ENCODE measurements around the gene PREP. TPM values are rescaled to one million over a fixed set of nuclear protein-coding genes. Genes with fewer than 3 reads are reported as not detected.

Gene PREP
- total RNA-seq, 1 experiment from 2014 or later, result 51.6 TPM

GRCh38 chr6:105401247-105402089 lies 1.4 kb downstream of the PREP start:
- in situ Hi-C loops (cut with HindIII; ENCODE audit: low pct_unique_long_range_greater_than_20kb, low sequenced_read_pairs), result no loop called here
- DNase-seq (ENCODE audit: low read depth, low spot score), result no peak

GRCh38 chr6:105400501-105400900 lies 2.4 kb downstream of the PREP start:
- in situ Hi-C loops (cut with HindIII; ENCODE audit: low pct_unique_long_range_greater_than_20kb, low sequenced_read_pairs), result no loop called here

DNA sequence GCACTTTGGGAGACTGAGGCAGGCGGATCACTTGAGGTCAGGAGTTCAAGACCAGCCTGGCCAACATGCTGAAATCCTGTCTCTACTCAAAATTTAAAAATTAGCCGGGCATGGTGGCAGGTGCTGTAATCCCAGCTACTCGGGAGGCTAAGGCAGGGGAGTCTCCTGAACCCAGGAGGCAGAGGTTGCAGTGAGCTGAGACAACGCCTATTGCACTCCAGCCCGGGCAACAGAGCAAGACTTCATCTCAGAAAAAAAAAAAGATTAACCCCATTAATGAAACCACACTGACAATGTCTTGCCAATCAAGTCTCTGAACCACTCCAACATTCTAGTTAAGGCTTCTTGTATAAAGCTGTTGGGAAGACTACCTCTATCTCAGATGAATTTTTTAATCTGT lies 4.0 kb downstream of the PREP start:
- in situ Hi-C loops (cut with HindIII; ENCODE audit: low pct_unique_long_range_greater_than_20kb, low sequenced_read_pairs), result no loop called here

More at GRCh38 chr6:105400501-105400900, 2.4 kb downstream of the PREP start:
- no peak for DNase-seq (ENCODE audit: low read depth, low spot score)

DNA sequence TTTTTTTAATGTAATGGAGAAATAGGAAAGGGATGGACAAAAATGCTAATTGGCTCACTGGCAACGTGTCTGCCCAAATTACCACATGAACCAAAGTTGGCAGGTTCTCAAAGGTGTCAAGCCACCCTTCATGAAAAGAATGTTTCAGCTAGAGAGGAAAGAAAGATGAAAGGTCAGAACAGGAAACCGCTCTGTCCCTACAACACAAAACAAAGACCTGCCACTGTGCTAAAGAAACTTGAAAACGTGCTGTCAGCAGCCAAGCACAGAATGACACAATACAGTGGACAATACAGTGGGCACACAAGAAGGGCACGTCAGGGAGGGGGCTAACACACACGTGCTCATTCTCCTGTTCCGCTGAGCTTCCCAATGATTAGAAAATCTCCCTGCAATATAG lies 4.9 kb downstream of the PREP start:
- in situ Hi-C loops (cut with HindIII; ENCODE audit: low pct_unique_long_range_greater_than_20kb, low sequenced_read_pairs), result no loop called here
- DNase-seq (ENCODE audit: low read depth, low spot score), result peak; percentile 29

More for the DNA sequence above, 4.0 kb downstream of the PREP start:
- DNase-seq (ENCODE audit: low read depth, low spot score), result no peak

GRCh38 chr6:105391705-105392104 lies 11.2 kb downstream of the PREP start:
- in situ Hi-C loops (cut with HindIII; ENCODE audit: low pct_unique_long_range_greater_than_20kb, low sequenced_read_pairs), result no loop called here
- DNase-seq (ENCODE audit: low read depth, low spot score), result no peak

DNA sequence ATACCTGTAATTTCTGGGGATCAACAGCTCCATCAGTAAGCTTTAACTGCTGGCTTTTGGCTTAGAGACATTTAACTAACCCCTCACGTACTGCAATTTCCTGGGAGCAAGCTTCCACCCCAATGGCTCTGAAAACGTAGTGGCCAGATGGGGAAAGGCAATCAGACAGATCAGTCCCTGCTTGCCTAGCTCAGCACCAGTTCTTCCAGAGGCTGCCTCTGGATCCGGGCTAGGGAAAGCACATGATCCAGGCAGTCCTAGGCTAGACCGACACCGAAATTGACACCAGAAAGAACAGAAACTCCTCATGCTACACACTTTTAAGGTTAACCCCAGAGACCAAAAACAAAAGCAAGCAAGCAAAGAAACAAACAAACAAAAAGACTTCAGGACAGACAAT lies 13.3 kb downstream of the PREP start:
- in situ Hi-C loops (cut with HindIII; ENCODE audit: low pct_unique_long_range_greater_than_20kb, low sequenced_read_pairs), result no loop called here
- DNase-seq (ENCODE audit: low read depth, low spot score), result no peak

GRCh38 chr6:105388392-105388791 lies 14.5 kb downstream of the PREP start:
- DNase-seq (ENCODE audit: low read depth, low spot score), result no peak
- in situ Hi-C loops (cut with HindIII; ENCODE audit: low pct_unique_long_range_greater_than_20kb, low sequenced_read_pairs), result no loop called here

- in situ Hi-C loops (cut with HindIII; ENCODE audit: low pct_unique_long_range_greater_than_20kb, low sequenced_read_pairs), result no loop called here
- DNase-seq (ENCODE audit: low read depth, low spot score), result no peak
These were observed 18.9 kb downstream of the PREP start for GRCh38 chr6:105384004-105384403.

GRCh38 chr6:105382958-105383357 lies 19.9 kb downstream of the PREP start:
- DNase-seq (ENCODE audit: low read depth, low spot score), result no peak
- in situ Hi-C loops (cut with HindIII; ENCODE audit: low pct_unique_long_range_greater_than_20kb, low sequenced_read_pairs), result no loop called here

- DNase-seq (ENCODE audit: low read depth, low spot score), result no peak
- in situ Hi-C loops (cut with HindIII; ENCODE audit: low pct_unique_long_range_greater_than_20kb, low sequenced_read_pairs), result no loop called here
These were observed 20.4 kb downstream of the PREP start for GRCh38 chr6:105382496-105382895.

DNA sequence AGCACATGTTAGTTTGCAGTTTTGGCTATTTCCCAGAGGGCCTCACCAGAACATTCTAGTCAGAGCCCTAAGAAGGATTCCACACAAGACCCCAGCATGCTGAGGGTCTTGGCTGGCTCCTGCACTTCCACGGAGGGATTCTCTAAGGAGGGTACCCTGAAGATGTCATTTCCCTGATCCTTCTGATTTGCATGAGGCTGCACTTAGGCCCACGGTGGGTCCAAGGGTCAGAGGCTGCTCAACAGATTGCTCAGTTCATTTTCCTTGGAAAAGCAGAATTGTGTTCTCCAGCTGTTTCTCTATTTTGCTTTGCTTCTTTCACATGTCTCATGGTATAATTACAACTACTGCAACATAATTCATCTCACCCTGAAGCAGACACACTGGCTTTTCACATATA lies 22.2 kb downstream of the PREP start:
- in situ Hi-C loops (cut with HindIII; ENCODE audit: low pct_unique_long_range_greater_than_20kb, low sequenced_read_pairs), result no loop called here
- DNase-seq (ENCODE audit: low read depth, low spot score), result no peak

- no peak for DNase-seq (ENCODE audit: low read depth, low spot score)
- in situ Hi-C loops (cut with HindIII; ENCODE audit: low pct_unique_long_range_greater_than_20kb, low sequenced_read_pairs), result no loop called here
These were observed 27.1 kb downstream of the PREP start for GRCh38 chr6:105375797-105376196.

DNA sequence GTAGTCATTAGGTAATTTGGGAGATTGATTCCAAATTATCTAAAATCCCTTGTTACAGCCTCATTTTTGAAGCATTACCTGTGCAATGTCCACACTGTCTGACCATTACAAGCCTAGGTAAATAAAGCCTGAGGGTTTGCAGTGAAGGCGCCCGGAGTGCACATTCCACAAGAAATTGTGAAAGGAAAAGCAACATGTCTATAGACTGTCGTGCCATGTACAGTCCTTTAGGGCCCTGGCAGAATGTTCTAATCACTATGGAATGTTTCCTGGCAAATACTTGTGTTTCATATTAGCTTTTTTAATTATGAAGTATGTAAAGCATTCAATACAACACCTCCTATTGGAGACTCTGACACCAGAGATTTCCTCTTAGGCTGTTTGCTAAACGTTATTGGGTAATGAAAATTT lies 28.9 kb downstream of the PREP start:
- in situ Hi-C loops (cut with HindIII; ENCODE audit: low pct_unique_long_range_greater_than_20kb, low sequenced_read_pairs), result no loop called here
- no peak for DNase-seq (ENCODE audit: low read depth, low spot score)

GRCh38 chr6:105373481-105373880 lies 29.4 kb downstream of the PREP start:
- DNase-seq (ENCODE audit: low read depth, low spot score), result peak; percentile 57
- in situ Hi-C loops (cut with HindIII; ENCODE audit: low pct_unique_long_range_greater_than_20kb, low sequenced_read_pairs), result no loop called here

- no peak for DNase-seq (ENCODE audit: low read depth, low spot score)
- in situ Hi-C loops (cut with HindIII; ENCODE audit: low pct_unique_long_range_greater_than_20kb, low sequenced_read_pairs), result no loop called here
These were observed 30.1 kb downstream of the PREP start for GRCh38 chr6:105372849-105373182.

DNA sequence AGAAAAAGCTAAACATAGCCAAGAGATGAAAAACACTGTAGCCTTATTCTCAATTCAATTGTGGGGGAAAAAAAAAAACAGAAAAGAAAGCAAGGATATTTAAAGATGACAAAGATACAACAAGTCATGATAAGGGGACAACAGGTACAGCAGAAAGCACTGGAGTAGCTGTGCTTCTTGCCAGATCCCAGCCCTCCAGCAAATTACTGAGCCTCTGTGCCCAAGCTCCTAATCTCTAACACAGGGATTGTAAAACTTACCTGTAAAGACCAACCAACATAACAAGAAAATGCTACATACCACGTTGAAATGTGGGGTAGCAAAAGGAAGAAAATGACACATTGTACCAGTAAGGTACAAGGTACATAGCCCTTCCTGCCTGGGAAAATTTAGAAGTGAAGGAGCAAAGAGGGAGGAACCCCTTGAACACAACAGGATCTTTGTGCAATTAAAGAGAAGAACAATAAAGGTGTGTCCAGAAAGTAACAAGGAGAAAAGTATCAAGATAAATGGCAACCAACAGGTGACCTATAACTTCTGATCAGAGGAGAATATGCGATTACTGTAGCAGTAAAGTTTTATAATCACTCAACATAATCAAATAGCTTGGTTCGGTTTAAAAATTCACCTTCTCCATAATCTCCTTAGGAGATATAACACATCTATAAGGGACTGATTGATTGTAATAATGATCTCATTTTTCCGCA lies 30.6 kb downstream of the PREP start:
- in situ Hi-C loops (cut with HindIII; ENCODE audit: low pct_unique_long_range_greater_than_20kb, low sequenced_read_pairs), result no loop called here

DNA sequence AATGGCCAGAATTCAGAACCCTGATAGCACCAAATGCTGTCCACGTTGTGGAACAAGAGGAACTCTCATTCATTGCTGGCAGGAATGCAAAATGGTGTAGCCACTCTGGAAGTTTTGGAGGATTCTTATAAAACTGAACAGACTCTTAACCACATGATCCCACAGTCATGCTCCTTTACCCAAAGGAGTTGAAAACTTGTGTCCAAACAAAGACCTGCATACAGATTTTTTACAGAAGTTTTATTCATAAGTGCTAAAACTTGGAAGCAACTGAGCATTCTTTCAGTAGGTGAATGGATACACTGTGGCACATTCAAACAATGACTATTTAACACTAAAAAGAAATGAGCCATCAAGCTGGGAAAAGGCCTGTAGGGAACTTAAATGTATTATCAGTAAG lies 32.5 kb downstream of the PREP start:
- DNase-seq (ENCODE audit: low read depth, low spot score), result peak; percentile 98
- in situ Hi-C loops (cut with HindIII; ENCODE audit: low pct_unique_long_range_greater_than_20kb, low sequenced_read_pairs), result no loop called here

More for the DNA sequence above, 30.6 kb downstream of the PREP start:
- no peak for DNase-seq (ENCODE audit: low read depth, low spot score)

GRCh38 chr6:105369145-105369544 lies 33.7 kb downstream of the PREP start:
- in situ Hi-C loops (cut with HindIII; ENCODE audit: low pct_unique_long_range_greater_than_20kb, low sequenced_read_pairs), result no loop called here
- DNase-seq (ENCODE audit: low read depth, low spot score), result no peak

DNA sequence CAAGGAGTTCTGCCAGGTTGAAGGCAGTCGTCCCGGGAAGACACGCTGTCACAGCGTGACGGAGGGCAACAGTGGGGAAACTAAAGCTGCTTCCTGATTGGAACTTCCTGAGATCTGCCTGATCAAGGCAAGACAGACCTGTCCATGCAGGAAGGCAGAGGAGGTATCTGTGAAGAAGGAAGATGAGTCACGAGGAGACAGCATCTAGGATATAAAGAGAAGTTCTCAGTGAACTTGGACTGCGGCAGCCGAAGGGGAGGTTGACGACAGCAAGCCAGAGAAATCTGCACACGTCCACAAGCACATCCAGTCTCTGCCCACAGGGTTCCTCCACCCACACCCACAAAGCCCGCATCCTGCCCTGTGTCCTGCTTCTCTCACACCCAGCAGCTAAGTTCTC lies 38.6 kb downstream of the PREP start:
- peak; percentile 75 for DNase-seq (ENCODE audit: low read depth, low spot score)
- in situ Hi-C loops (cut with HindIII; ENCODE audit: low pct_unique_long_range_greater_than_20kb, low sequenced_read_pairs), result no loop called here

All from SK-MEL-5 (cell line).